Measurements from ENCODE around the gene TGFB1I1. TPM values are rescaled to one million over a fixed set of nuclear protein-coding genes. Genes with fewer than 3 reads are reported as not detected.

The TGFB1I1 gene
- total RNA-seq, 1 experiment from 2014 or later: 8.7 TPM

DNA sequence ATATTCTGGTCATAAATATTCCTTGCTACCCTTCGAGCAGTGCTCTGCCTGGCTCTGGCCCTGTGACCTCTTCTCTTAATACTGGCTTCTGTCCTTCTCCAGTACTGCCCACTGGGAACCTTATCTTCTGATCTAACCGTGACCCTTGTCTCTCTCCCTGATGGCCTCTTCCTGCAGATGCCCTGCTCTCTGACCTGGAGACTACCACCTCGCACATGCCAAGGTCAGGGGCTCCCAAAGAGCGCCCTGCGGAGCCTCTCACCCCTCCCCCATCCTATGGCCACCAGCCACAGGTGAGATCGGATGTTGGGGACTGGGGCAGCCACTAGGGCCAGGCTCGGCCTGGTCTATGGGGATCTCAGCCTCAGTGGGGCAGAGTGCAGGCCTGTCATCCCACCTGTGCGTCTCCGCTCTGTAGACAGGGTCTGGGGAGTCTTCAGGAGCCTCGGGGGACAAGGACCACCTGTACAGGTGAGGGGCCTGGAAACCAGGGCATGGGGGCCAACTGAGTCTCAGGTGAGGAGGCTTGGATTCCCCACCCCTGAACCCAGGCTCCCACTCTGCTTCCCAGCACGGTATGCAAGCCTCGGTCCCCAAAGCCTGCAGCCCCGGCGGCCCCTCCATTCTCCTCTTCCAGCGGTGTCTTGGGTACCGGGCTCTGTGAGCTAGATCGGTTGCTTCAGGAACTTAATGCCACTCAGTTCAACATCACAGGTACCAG, 1.5 kb downstream of the TGFB1I1 start (continued):
- TF ChIP-seq, protein P1, sequence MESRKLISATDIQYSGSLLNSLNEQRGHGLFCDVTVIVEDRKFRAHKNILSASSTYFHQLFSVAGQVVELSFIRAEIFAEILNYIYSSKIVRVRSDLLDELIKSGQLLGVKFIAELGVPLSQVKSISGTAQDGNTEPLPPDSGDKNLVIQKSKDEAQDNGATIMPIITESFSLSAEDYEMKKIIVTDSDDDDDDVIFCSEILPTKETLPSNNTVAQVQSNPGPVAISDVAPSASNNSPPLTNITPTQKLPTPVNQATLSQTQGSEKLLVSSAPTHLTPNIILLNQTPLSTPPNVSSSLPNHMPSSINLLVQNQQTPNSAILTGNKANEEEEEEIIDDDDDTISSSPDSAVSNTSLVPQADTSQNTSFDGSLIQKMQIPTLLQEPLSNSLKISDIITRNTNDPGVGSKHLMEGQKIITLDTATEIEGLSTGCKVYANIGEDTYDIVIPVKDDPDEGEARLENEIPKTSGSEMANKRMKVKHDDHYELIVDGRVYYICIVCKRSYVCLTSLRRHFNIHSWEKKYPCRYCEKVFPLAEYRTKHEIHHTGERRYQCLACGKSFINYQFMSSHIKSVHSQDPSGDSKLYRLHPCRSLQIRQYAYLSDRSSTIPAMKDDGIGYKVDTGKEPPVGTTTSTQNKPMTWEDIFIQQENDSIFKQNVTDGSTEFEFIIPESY (IDR thresholded peaks at IDR 0.05; ENCODE audit: extremely low read depth, insufficient replicate concordance, low read length): no peak
- TF ChIP-seq, protein P2, sequence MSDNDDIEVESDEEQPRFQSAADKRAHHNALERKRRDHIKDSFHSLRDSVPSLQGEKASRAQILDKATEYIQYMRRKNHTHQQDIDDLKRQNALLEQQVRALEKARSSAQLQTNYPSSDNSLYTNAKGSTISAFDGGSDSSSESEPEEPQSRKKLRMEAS (IDR thresholded peaks at IDR 0.05): no peak

DNA sequence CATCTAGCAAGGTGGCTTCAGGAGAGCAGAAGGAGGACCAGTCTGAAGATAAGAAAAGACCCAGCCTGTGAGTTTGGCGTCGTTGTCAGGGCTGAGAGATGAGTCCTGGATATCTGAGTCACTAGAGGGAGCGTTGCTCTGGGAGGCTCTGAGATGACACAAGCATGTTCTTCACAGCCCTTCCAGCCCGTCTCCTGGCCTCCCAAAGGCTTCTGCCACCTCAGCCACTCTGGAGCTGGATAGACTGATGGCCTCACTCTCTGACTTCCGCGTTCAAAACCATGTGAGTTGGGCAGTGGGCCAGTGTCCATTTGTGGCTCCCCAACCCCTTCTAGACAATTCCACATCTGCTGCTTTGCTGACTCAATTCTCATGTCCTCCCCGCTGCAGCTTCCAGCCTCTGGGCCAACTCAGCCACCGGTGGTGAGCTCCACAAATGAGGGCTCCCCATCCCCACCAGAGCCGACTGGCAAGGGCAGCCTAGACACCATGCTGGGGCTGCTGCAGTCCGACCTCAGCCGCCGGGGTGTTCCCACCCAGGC, 2.3 kb downstream of the TGFB1I1 start:
- DNase-seq (ENCODE audit: low read depth, low spot score): no peak
- H3K9ac ChIP-seq (ENCODE audit: low read length): no peak overlapping the region
- H3K9me2 ChIP-seq (ENCODE audit: insufficient read depth): no peaks in the 10 kb centered on the region
- H3K4me1 ChIP-seq (ENCODE audit: control insufficient read depth in 1 of 2, insufficient read depth in 2 of 2, low read length in 2 of 2): peaks cover 16 to 43% of the 10 kb centered on the region in 2 experiments
- H2AFZ ChIP-seq (ENCODE audit: low read depth, low read length, poor library complexity, severe bottlenecking): no peak overlapping the region
- H3K4me2 ChIP-seq (ENCODE audit: low read length): no peak overlapping the region
- H3K36me3 ChIP-seq (ENCODE audit: control insufficient read depth in 1 of 2, insufficient read depth in 2 of 2, low read length in 2 of 2): no peaks in the 10 kb centered on the region
- CTCF ChIA-PET: interaction anchor here (1.9 kb wide), 1 partner anchor 14 kb away, joined by 9 read pairs; the partner anchor contains the start of gene ARMC5
- H3K27ac ChIP-seq (ENCODE audit: low read depth, low read length): no peak overlapping the region
- RAD21 ChIA-PET (ENCODE audit: low non-redundant PET in 1 of 2, low total read pairs in 2 of 2, uncharacterized antibody in 2 of 2, unreplicated experiment in 2 of 2): no interaction called here
- H3K79me2 ChIP-seq (ENCODE audit: insufficient read depth, low read length): no peaks in the 10 kb centered on the region
- no TSS peak for BruUV-seq (replicated peaks)
- H3K4me3 ChIP-seq (replicated peaks in 1 of 2; ENCODE audit: low read depth in 1 of 2, low read length in 2 of 2): no peak overlapping the region
- no peak for ATAC-seq
- H3K27me3 ChIP-seq (ENCODE audit: insufficient read depth, low read length): no peaks in the 10 kb centered on the region
- intact Hi-C loops (cut with micrococcal nuclease): loop anchor here (5.0 kb wide), 1 partner anchor 223 kb away; no protein-coding TSS in a partner anchor
- POLR2A ChIA-PET: no interaction called here
- H4K20me1 ChIP-seq (ENCODE audit: insufficient read depth): no peaks in the 10 kb centered on the region
- no peaks in the 10 kb centered on the region for H3K9me3 ChIP-seq (ENCODE audit: control insufficient read depth in 1 of 2, insufficient read depth in 1 of 2, low read depth in 1 of 2, low read length in 2 of 2)
- no peak for TF ChIP-seq SRF (IDR thresholded peaks at IDR 0.05; ENCODE audit: low read depth)
- TF ChIP-seq RAD21 (IDR thresholded peaks at IDR 0.05; ENCODE audit: low read depth): no peak
- TF ChIP-seq SP1 (IDR thresholded peaks at IDR 0.05; ENCODE audit: low read depth): no peak
- TF ChIP-seq ATF3 (IDR thresholded peaks at IDR 0.05): no peak
- no peak for TF ChIP-seq SIN3A (IDR thresholded peaks at IDR 0.05; ENCODE audit: low read depth)
- no peak for TF ChIP-seq YY1 (IDR thresholded peaks at IDR 0.05; ENCODE audit: extremely low read depth, insufficient replicate concordance, low read depth, low read length)
- TF ChIP-seq EZH2phosphoT487 (IDR thresholded peaks at IDR 0.05; ENCODE audit: borderline replicate concordance): no peak
- TF ChIP-seq CEBPB (IDR thresholded peaks at IDR 0.05; ENCODE audit: low read depth): no peak
- TF ChIP-seq CBX3 (IDR thresholded peaks at IDR 0.05; ENCODE audit: low read depth): no peak
- no peak for TF ChIP-seq POLR2A (IDR thresholded peaks at IDR 0.05; ENCODE audit: borderline replicate concordance, extremely low read depth, insufficient read depth, insufficient read length)
- TF ChIP-seq, protein P2 (IDR thresholded peaks at IDR 0.05): no peak
- TF ChIP-seq POLR2AphosphoS5 (IDR thresholded peaks at IDR 0.05; ENCODE audit: low read depth, low read length): no peak
- no peak for TF ChIP-seq JUND (IDR thresholded peaks at IDR 0.05)
- TF ChIP-seq REST (IDR thresholded peaks at IDR 0.05; ENCODE audit: low read depth): no peak
- TF ChIP-seq ELF1 (IDR thresholded peaks at IDR 0.05; ENCODE audit: borderline replicate concordance, low read depth): no peak
- TF ChIP-seq EZH2 (IDR thresholded peaks at IDR 0.05): no peak
- TF ChIP-seq EGR1 (IDR thresholded peaks at IDR 0.05; ENCODE audit: low read depth): no peak
- no peak for TF ChIP-seq ZFX (IDR thresholded peaks at IDR 0.05)

Measured in HCT116 (cell line).